ENCODE results near the gene CLEC4G.

DNA sequence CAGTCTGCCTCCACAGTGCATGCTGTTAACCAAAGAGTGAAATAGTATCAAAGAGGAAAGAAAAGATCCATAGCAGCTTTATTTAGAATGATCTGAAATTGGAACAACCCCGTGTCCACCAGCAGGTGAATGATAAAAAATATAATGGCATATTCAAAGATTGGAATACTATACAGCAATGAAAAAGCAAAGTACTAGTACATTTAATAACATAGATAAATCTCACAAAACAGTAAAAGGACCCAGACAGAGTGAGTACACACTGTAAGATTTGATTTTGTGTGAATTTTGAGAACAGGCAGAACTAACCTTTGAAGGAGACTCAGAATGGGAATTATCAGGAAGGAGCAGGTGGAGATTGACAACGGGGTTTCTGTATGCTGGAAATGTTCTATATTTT is 16.3 kb upstream of the CLEC4G start:
- TF ChIP-seq, protein P1, sequence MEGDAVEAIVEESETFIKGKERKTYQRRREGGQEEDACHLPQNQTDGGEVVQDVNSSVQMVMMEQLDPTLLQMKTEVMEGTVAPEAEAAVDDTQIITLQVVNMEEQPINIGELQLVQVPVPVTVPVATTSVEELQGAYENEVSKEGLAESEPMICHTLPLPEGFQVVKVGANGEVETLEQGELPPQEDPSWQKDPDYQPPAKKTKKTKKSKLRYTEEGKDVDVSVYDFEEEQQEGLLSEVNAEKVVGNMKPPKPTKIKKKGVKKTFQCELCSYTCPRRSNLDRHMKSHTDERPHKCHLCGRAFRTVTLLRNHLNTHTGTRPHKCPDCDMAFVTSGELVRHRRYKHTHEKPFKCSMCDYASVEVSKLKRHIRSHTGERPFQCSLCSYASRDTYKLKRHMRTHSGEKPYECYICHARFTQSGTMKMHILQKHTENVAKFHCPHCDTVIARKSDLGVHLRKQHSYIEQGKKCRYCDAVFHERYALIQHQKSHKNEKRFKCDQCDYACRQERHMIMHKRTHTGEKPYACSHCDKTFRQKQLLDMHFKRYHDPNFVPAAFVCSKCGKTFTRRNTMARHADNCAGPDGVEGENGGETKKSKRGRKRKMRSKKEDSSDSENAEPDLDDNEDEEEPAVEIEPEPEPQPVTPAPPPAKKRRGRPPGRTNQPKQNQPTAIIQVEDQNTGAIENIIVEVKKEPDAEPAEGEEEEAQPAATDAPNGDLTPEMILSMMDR (conservative IDR thresholded peaks at IDR 0.05; ENCODE audit: low read length) = no peak
- no peak for TF ChIP-seq EZH2phosphoT487 (IDR thresholded peaks at IDR 0.05; ENCODE audit: borderline replicate concordance)
